Psoas muscle (tissue), 8 donors: Measurements from ENCODE around the gene PTGER1. TPM values are rescaled to one million over a fixed set of nuclear protein-coding genes. Genes with fewer than 3 reads are reported as not detected.

Experiments used
- ATAC-seq, 4 donors: fragments of 200-7000 bp; cut with Tn5 transposase; one replicate each; pipeline ENCODE4 v1.9.1; 2020; ENCODE audit warnings: moderate library complexity in 3 of 4, mild to moderate bottlenecking in 2 of 4
- DNase-seq, 2 donors: peaks; one replicate each; pipeline ENCODE4 v3.0.0-alpha.2; 2020
- H3K27ac ChIP-seq: fragments of 200-600 bp; one replicate; pipeline ENCODE4 v1.8.0; 2022
- H3K27me3 ChIP-seq, 3 donors: fragments of 200-600 bp in 1 of 3; one replicate each; pipeline versions ENCODE4 v1.6.1 to v1.8.0; 2013 to 2022; ENCODE audit warnings: low read length in 2 of 3, mild to moderate bottlenecking in 2 of 3, moderate library complexity in 1 of 3; ENCODE audit not compliant: insufficient read depth in 3 of 3
- H3K36me3 ChIP-seq, 2 donors: fragments of 200-600 bp in 1 of 2; one replicate each; pipeline versions ENCODE4 v1.6.1 to v1.8.0; 2013 to 2022; ENCODE audit warnings: low read depth in 1 of 2, mild to moderate bottlenecking in 1 of 2, moderate library complexity in 1 of 2; ENCODE audit not compliant: insufficient read depth in 1 of 2
- H3K4me1 ChIP-seq: fragments of 200-600 bp; one replicate; pipeline ENCODE4 v1.8.0; 2022
- H3K4me3 ChIP-seq: fragments of 200-600 bp; one replicate; pipeline ENCODE4 v1.8.0; 2022; ENCODE audit warnings: mild to moderate bottlenecking
- H3K9me3 ChIP-seq: fragments of 200-600 bp; one replicate; pipeline ENCODE4 v1.8.0; 2022
- CTCF ChIP-seq: fragments of 200-600 bp; IDR thresholded peaks from one replicate; pipeline ENCODE4 v1.8.0; 2022; ENCODE audit warnings: antibody characterized with exemption
- WGBS, 3 donors: extraction: QIAGEN DNeasy Blood & Tissue Kit; methylation state at CpG; one replicate each; pipeline versions ENCODE4 v1.1.6 to v1.1.7; 2013; 5-methylcytosine and 5-hydroxymethylcytosine counted together
- intact Hi-C, 2 donors: fragments of 100-400 bp; cut with DNase I; formaldehyde crosslinking; loops; one replicate each; pipeline versions ENCODE4 v1.11.0 to v1.14.2; 2022
- polyA plus RNA-seq, 3 donors: library from polyadenylated mRNA; stranded (reverse); fragments of 200-250 nt; gene quantifications; one replicate each; pipeline ENCODE4 v1.2.3, GENCODE V29; 2013
- total RNA-seq, 4 donors: library from RNA; stranded (reverse); fragmentation: NEBNext Ultra II Directional in 2 of 4; extraction: Animal tissue kit (Norgen Biotek cat#: 25700) in 2 of 4; gene quantifications; one replicate each; pipeline versions ENCODE4 v1.2.1 to v1.2.4, GENCODE V29; 2021 to 2023
- donor health status: healthy with polysubstance abuse.
- donor health status: DM: no; HTN: no; CAD: no; lungs with moderate emphysema.
- donor health status: Bipolar disorder and iron deficiency.
- donor health status: healthy.
- donor health status: DM: yes; HTN: yes; CAD: no.
- donor health status: DM: no; HTN: no; CAD: no.
- donor health status: DM: no; HTN: no; CAD: no.
- donor health status: DM: yes; HTN: yes; CAD: no.

PTGER1 gene
- total and polyA plus RNA-seq, 7 donors: 0.05 to 0.25 (median 0.10) TPM; not detected in 2

DNA sequence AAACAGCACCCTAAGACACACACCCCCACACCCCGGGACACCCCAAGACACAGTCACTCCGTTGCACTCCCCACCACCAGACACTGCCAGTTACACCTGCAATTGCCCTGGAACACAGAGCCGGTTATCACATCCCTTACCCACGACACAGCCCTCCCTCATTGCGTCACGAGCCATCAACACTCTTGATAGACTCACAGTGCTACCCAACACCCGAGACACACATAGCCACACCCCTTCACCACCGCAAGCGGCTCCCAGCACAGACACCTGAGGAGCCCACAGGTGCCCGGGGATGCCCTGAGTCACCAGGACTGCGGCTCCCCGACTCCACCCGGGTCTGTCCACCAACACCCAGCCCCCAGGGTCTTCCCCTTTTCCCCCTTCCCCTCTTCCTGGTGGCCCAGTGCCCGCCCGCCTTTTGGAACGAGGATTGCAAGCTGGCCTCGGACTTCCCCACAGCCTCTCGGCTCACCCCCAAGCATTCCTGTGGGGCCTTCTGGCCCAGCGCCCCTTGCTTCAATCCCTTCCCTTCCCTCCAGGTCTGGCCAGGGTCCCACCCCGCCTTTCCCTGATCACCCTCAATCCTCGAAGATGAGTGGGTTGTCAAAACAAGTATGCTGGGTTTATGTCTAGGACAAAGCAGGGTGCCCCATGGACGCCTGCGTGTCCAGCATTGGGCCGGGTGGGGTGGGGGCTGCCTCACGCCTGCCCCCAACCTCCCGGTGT, 1.7 kb upstream of the PTGER1 start:
- no peak overlapping the region for H3K4me3 ChIP-seq
- TF ChIP-seq CTCF: no peak
- intact Hi-C loops: no loop called here
- H3K36me3 ChIP-seq: peaks cover 8 to 30% of the 10 kb centered on the region in 2 donors
- H3K27ac ChIP-seq: no peak overlapping the region
- no peak for ATAC-seq
- 59 to 66% (median 66%) methylated on average over 26 of the region's 26 CpGs for WGBS, 3 donors
- DNase-seq: peak in 1 of 2 donors; percentile 49
- no peaks in the 10 kb centered on the region for H3K9me3 ChIP-seq
- peaks cover 8% of the 10 kb centered on the region for H3K4me1 ChIP-seq
- H3K27me3 ChIP-seq: peaks cover 0 to 38% (median 13%) of the 10 kb centered on the region in 3 donors

DNA sequence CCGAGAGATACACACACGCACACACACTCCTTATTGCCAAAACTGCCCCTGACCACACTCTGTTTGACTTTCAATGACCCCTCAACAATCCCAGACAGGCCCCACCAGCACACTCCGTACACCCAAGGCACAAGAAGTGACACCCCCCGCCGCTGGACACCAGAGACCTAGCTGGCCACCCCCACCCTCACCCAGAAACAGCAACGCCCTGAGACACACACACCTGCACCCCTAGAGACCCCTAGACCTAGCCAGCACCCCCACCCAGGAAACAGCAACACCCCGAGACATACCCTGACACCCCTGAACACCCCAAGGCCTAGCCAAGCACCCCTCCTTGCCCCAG, 1.1 kb upstream of the PTGER1 start:
- H3K36me3 ChIP-seq: peaks cover 8 to 30% of the 10 kb centered on the region in 2 donors
- ATAC-seq: no peak
- no peak for TF ChIP-seq CTCF
- H3K4me3 ChIP-seq: no peak overlapping the region
- peaks cover 0 to 38% (median 13%) of the 10 kb centered on the region in 3 donors for H3K27me3 ChIP-seq
- 78 to 88% (median 85%) methylated on average over 7 of the region's 7 CpGs for WGBS, 3 donors
- peaks cover 8% of the 10 kb centered on the region for H3K4me1 ChIP-seq
- no peak for DNase-seq
- intact Hi-C loops: no loop called here
- H3K27ac ChIP-seq: no peak overlapping the region
- H3K9me3 ChIP-seq: no peaks in the 10 kb centered on the region

GRCh38 chr19:14474827-14475226, 327 bp downstream of the PTGER1 start:
- whole genome bisulfite sequencing, 3 donors: 38 to 46% (median 43%) methylated on average over 12 of the region's 12 CpGs
- Histone ChIP-seq H3K4me3 (no peak overlapping the region), H3K36me3 (peaks cover 8 to 30% of the 10 kb centered on the region in 2 donors), H3K27me3 (peaks cover 0 to 38% (median 13%) of the 10 kb centered on the region in 3 donors), H3K27ac (no peak overlapping the region), H3K9me3 (no peaks in the 10 kb centered on the region), H3K4me1 (peaks cover 8% of the 10 kb centered on the region)
- ATAC-seq (no peak), DNase-seq (no peak)
- no peak for TF ChIP-seq CTCF
- intact Hi-C loops: no loop called here

- peaks cover 0 to 38% (median 13%) of the 10 kb centered on the region in 3 donors for H3K27me3 ChIP-seq
- H3K4me1 ChIP-seq: peaks cover 8% of the 10 kb centered on the region
- no peak for TF ChIP-seq CTCF
- WGBS, 3 donors: 17 to 19% (median 19%) methylated on average over 25 to 53 of the region's 53 CpGs
- no peaks in the 10 kb centered on the region for H3K9me3 ChIP-seq
- no peak overlapping the region for H3K27ac ChIP-seq
- peak; percentile 31 to 71 (median 60) for ATAC-seq
- DNase-seq: peak in 1 of 2 donors; percentile 56
- intact Hi-C loops: no loop called here
- H3K4me3 ChIP-seq: peak overlapping the region; percentile 48
- peaks cover 8 to 31% of the 10 kb centered on the region in 2 donors for H3K36me3 ChIP-seq
Measured at GRCh38 chr19:14473978-14474578, 1.1 kb downstream of the PTGER1 start.
